ENCODE results near the gene ME3. TPM values are rescaled to one million over a fixed set of nuclear protein-coding genes. Genes with fewer than 3 reads are reported as not detected.

ME3 gene
- total RNA-seq, 4 donors from 2014 or later = 11.0 to 47.8 (median 44.1) TPM

GRCh38 chr11:86632499-86633269, 39.7 kb downstream of the ME3 start:
- no peak overlapping the region for H3K27ac ChIP-seq
- peaks cover 6 to 64% (median 17%) of the 10 kb centered on the region in 3 donors for H3K4me1 ChIP-seq

DNA sequence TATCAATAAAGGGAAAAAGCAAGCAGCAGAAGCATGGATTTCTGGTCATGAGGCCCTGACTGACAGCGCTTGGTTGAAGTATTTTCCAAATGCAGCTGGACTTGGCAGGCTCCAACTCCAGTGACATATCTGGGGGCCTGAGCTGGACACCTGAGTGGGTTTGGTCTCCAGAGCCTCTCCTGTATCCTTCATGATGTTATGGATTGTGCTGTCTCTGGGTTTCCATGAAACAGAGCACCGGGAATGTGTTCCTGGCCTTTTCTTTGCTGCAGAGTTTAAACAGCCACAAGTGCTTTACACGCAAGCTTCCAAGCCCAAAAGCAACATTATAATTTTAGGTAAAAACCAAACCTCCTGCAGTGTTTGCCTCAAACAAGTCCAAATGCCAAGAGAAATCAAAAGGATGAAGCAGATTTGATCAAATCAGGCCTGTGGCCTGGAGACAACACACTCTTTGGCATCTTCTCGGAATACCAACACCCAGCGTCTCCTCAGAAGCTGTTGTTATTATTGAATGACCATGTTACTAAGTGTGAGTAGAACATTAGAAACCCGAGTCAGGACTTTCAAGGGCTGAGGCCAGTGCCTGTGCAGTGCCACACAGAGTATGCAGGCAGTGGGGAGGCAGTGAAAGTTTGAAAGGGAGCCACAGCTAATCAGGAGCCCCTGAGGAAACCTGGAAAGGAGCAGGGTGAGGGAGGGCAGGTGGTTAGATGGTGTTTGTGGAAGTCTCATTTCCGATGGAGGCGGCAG, 42.0 kb downstream of the ME3 start:
- Histone ChIP-seq H3K4me1 (peaks cover 6 to 68% (median 22%) of the 10 kb centered on the region in 3 donors), H3K27me3 (no peaks in the 10 kb centered on the region), H3K9me3 (no peaks in the 10 kb centered on the region), H3K36me3 (no peaks in the 10 kb centered on the region), H3K27ac (peak overlapping the region in 2 of 4 donors; percentile 69 to 76), H3K4me3 (no peak overlapping the region)
- ATAC-seq = no peak
- 22 to 62% methylated on average over 3 to 4 of the region's 8 CpGs for WGBS, 2 donors (ENCODE audit: low coverage in 1 of 2)
- TF ChIP-seq EP300 (IDR thresholded peaks at IDR 0.05) = no peak
- no peak for TF ChIP-seq POLR2A (IDR thresholded peaks at IDR 0.05)
- TF ChIP-seq, protein P1, sequence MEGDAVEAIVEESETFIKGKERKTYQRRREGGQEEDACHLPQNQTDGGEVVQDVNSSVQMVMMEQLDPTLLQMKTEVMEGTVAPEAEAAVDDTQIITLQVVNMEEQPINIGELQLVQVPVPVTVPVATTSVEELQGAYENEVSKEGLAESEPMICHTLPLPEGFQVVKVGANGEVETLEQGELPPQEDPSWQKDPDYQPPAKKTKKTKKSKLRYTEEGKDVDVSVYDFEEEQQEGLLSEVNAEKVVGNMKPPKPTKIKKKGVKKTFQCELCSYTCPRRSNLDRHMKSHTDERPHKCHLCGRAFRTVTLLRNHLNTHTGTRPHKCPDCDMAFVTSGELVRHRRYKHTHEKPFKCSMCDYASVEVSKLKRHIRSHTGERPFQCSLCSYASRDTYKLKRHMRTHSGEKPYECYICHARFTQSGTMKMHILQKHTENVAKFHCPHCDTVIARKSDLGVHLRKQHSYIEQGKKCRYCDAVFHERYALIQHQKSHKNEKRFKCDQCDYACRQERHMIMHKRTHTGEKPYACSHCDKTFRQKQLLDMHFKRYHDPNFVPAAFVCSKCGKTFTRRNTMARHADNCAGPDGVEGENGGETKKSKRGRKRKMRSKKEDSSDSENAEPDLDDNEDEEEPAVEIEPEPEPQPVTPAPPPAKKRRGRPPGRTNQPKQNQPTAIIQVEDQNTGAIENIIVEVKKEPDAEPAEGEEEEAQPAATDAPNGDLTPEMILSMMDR (IDR thresholded peaks at IDR 0.05) = no peak
- no peak for TF ChIP-seq POLR2AphosphoS5 (IDR thresholded peaks at IDR 0.05)

More at GRCh38 chr11:86632499-86633269, 39.7 kb downstream of the ME3 start:
- no peaks in the 10 kb centered on the region for H3K9me3 ChIP-seq
- peak; percentile 31 for ATAC-seq
- no peak overlapping the region for H3K4me3 ChIP-seq
- H3K27me3 ChIP-seq = no peaks in the 10 kb centered on the region
- no CpG with 5 or more reads among the region's 6 CpGs for WGBS, 2 donors (ENCODE audit: low coverage in 1 of 2)
- TF ChIP-seq, protein P1 (IDR thresholded peaks at IDR 0.05) = peak in 3 of 4 experiments; percentile 3 to 44 (median 34)
- TF ChIP-seq POLR2A (IDR thresholded peaks at IDR 0.05) = no peak
- no peaks in the 10 kb centered on the region for H3K36me3 ChIP-seq

- no peaks in the 10 kb centered on the region for H3K27me3 ChIP-seq
- H3K27ac ChIP-seq = peak overlapping the region; percentile 22 to 76 (median 49)
- no peak overlapping the region for H3K4me3 ChIP-seq
- WGBS, 2 donors (ENCODE audit: low coverage in 1 of 2) = 43 to 63% methylated on average over 4 to 7 of the region's 7 CpGs
- peak; percentile 29 for ATAC-seq
- H3K9me3 ChIP-seq = no peaks in the 10 kb centered on the region
- H3K36me3 ChIP-seq = no peaks in the 10 kb centered on the region
- H3K4me1 ChIP-seq = peaks cover 6 to 80% (median 22%) of the 10 kb centered on the region in 3 donors
- TF ChIP-seq EP300 (IDR thresholded peaks at IDR 0.05) (no peak), POLR2A (IDR thresholded peaks at IDR 0.05) (no peak), POLR2AphosphoS5 (IDR thresholded peaks at IDR 0.05) (no peak)
- TF ChIP-seq, protein P1 (IDR thresholded peaks at IDR 0.05) = no peak
Observed at GRCh38 chr11:86629045-86629706, 43.2 kb downstream of the ME3 start.

DNA sequence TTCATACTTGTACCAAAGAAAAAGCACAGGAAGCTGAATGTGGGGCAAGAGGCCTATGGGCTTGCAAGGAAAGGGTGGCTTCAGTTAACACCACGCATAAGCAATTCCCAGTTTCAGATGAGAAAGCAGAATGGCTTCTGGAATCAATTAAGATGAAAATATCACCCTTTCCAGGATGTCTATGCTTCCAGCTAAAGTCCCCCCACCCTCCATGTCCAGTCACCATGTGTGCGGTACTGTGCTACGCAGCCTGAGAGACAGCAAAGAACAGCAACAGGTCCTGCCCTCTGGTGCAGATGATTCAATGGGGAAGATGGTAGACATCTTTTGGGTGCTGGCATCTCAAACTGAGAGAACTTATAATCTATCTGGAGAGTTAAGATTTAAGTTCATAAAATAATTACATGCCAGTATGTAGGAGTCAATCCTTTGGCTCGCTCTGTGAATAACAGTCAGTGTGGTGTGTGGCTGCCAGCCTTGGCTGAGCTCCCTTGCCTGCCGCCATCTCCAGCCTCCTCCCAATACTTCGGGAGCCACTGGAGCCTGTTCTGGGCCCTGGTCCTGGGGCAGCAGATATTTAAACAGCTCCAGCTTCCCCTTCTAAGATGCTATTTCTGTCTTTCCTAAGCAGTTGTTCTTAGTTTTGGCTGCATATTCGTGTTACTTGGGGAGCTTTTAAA, 44.5 kb downstream of the ME3 start:
- peak overlapping the region; percentile 68 to 76 (median 70) for H3K27ac ChIP-seq
- no peaks in the 10 kb centered on the region for H3K9me3 ChIP-seq
- no peaks in the 10 kb centered on the region for H3K27me3 ChIP-seq
- H3K36me3 ChIP-seq = no peaks in the 10 kb centered on the region
- TF ChIP-seq POLR2A (IDR thresholded peaks at IDR 0.05) (no peak), EP300 (IDR thresholded peaks at IDR 0.05) (no peak), POLR2AphosphoS5 (IDR thresholded peaks at IDR 0.05) (no peak)
- TF ChIP-seq, protein P1 (IDR thresholded peaks at IDR 0.05) = no peak
- H3K4me3 ChIP-seq = no peak overlapping the region
- 13 to 39% methylated on average over 4 to 7 of the region's 7 CpGs for WGBS, 2 donors (ENCODE audit: low coverage in 1 of 2)
- ATAC-seq = no peak
- H3K4me1 ChIP-seq = peaks cover 6 to 92% (median 22%) of the 10 kb centered on the region in 3 donors

Data from gastroesophageal sphincter (tissue), 4 donors.